DOHH2 (cell line): ENCODE data around the gene RAD51B.

Experiments used
- EZH2phosphoT487 ChIP-seq: fragments of 200-600 bp; sonication (generic); IDR thresholded peaks from 2 replicates; pipeline ENCODE4 v1.6.1; 2017; ENCODE audit warnings: borderline replicate concordance, mild to moderate bottlenecking, antibody characterized with exemption, low read length, moderate library complexity, mixed read lengths
- TF ChIP-seq, protein P1 (sequence below): fragments of 200-600 bp; sonication (generic); IDR thresholded peaks from one replicate; pipeline ENCODE4 v1.5.1; 2014; ENCODE audit warnings: antibody characterized with exemption, mild to moderate bottlenecking, low read depth, low read length; ENCODE audit not compliant: poor library complexity, severe bottlenecking

DNA sequence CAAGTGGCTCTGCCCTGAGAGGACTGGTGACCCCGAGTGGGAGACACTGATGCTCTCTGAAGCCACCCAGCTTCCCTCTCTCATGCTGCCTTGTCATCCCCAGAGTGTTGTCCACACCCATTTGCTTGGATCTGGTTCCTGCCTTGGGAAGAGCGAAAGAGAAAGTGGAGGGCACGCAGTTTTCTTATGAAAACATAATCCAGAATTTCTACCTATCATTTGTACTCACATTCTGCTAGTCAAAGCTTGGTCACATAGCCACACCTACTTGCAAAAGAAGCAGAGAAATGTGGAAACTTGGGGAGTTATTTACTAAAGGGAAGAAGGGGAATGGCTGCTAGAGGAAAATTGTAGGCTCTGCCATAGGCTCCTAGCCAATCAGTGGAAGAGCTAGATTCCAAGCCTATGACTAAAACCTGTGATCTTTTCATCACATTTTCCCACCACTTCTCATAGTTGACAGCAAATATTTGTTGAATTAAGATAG is 647.0 kb downstream of the RAD51B start:
- TF ChIP-seq, protein P1, sequence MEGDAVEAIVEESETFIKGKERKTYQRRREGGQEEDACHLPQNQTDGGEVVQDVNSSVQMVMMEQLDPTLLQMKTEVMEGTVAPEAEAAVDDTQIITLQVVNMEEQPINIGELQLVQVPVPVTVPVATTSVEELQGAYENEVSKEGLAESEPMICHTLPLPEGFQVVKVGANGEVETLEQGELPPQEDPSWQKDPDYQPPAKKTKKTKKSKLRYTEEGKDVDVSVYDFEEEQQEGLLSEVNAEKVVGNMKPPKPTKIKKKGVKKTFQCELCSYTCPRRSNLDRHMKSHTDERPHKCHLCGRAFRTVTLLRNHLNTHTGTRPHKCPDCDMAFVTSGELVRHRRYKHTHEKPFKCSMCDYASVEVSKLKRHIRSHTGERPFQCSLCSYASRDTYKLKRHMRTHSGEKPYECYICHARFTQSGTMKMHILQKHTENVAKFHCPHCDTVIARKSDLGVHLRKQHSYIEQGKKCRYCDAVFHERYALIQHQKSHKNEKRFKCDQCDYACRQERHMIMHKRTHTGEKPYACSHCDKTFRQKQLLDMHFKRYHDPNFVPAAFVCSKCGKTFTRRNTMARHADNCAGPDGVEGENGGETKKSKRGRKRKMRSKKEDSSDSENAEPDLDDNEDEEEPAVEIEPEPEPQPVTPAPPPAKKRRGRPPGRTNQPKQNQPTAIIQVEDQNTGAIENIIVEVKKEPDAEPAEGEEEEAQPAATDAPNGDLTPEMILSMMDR = no peak
- no peak for TF ChIP-seq EZH2phosphoT487
